Central memory CD4-positive, alpha-beta T cell (primary cell): Measurements from ENCODE around the gene C11orf71.

Source experiments
- DNase-seq: peaks from one replicate; pipeline ENCODE4 v3.0.0; 2022

Gene C11orf71

GRCh38 chr11:114358716-114359115, 41.6 kb downstream of the C11orf71 start:
- DNase-seq = no peak

DNA sequence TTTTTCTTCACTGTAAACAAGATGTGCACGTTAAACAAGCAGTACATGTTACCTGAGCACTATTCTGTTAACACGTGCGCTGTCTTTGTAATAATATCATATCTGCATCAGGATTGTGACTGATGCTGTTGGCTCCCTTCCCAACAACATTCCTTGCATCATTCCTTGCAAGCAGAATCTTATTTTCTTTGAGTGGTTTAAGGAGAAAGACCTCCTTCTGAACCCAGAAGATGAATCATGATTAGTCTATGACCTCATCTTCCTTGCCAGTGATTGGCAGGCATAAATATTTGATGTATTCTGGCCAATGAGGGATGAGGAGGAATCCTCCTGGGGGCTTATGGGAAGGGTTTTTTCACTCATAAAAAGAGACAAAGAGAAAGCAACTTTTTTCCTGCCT, 46.2 kb downstream of the C11orf71 start:
- DNase-seq = no peak

DNA sequence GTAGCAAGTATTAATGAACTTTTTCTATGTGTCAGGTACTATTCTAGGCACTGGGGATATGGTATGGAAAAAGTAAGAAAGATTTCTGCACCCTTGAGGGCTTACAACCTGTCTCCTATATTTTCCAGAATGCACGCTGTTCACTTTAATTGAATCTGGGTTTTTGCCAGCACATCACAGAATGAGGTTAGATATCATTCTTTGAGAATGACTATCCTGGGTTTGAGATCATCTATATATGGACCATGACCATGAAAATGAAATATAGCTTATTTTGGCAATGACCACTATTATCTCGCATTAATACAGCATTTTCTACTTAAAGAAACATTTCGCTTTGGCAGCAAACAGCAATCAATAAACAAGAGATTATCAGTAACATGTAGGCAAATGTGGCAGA, 46.9 kb downstream of the C11orf71 start:
- DNase-seq = no peak

DNA sequence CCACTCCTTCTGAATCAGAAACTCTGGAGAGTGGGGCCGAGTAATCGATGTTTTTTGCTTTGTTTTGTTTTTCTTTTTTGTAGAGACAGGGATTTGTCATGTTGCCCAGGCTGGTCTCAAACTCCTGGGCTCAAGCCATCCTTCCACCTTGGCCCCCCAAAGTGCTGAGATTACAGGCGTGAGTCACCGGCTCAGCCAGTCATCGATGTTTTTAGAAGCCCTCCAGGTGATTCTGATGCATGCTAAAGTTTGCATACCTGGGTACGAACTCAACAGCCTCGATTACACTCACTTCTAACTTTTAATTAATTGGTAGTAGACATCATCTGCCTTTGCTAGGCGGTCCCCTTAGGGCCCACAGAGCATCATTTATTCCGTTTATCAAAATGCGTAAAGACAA, 50.3 kb downstream of the C11orf71 start:
- no peak for DNase-seq
